ENCODE measurements around the gene CSF1R. TPM values are rescaled to one million over a fixed set of nuclear protein-coding genes. Genes with fewer than 3 reads are reported as not detected.
A peak's percentile ranks its signal among the peaks of the same experiment; 100 is the strongest.

Gene CSF1R
- total RNA-seq, 1 experiment from 2014 or later: 5.8 TPM

DNA sequence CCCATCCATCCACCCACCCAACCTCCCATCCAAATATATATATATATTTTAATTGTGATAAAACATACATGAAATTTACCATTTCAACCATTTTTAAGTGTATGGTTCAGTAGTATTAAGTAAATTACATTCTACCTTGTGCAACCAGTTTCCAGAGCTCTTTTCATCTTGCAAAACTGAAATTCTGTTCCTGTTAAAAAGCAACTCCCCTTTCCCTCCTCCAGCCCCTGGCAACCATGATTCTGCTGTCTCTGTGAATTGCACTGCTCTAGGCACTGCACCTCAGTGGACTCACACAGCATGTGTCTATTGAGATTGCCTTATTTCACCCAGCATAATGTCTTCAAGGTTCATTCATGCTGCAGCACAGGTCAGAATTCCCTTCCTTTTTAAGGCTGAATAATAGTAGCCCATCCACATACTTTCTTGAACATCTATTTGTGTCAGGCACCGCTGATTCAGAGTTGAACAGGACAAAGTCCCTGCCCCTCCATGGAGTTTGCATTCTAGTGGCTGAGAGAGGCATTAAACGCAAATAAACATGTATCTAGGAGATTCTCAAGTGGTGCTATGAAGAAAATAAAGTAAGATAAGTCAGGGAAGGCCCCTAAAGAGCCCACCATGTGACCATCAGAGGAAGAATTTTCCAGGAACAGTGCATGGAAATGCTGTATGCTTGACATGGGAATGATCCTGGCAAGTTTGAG lies 24.0 kb downstream of the CSF1R start:
- Mint-ChIP-seq H3K27ac (ENCODE audit: unreplicated experiment) (no peak overlapping the region), H3K4me3 (ENCODE audit: unreplicated experiment) (no peak overlapping the region), H3K27me3 (ENCODE audit: insufficient read depth, unreplicated experiment) (no peaks in the 10 kb centered on the region), H3K9me3 (ENCODE audit: unreplicated experiment) (no peaks in the 10 kb centered on the region), H3K36me3 (ENCODE audit: insufficient read depth, unreplicated experiment) (peaks cover 12% of the 10 kb centered on the region), H3K4me1 (ENCODE audit: low read depth, unreplicated experiment) (peaks cover 6% of the 10 kb centered on the region)
- intact Hi-C loops (cut with micrococcal nuclease; ENCODE audit: unreplicated experiment): no loop called here
- TF ChIP-seq, protein P1, sequence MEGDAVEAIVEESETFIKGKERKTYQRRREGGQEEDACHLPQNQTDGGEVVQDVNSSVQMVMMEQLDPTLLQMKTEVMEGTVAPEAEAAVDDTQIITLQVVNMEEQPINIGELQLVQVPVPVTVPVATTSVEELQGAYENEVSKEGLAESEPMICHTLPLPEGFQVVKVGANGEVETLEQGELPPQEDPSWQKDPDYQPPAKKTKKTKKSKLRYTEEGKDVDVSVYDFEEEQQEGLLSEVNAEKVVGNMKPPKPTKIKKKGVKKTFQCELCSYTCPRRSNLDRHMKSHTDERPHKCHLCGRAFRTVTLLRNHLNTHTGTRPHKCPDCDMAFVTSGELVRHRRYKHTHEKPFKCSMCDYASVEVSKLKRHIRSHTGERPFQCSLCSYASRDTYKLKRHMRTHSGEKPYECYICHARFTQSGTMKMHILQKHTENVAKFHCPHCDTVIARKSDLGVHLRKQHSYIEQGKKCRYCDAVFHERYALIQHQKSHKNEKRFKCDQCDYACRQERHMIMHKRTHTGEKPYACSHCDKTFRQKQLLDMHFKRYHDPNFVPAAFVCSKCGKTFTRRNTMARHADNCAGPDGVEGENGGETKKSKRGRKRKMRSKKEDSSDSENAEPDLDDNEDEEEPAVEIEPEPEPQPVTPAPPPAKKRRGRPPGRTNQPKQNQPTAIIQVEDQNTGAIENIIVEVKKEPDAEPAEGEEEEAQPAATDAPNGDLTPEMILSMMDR (IDR thresholded peaks at IDR 0.05; ENCODE audit: insufficient read depth in 1 of 2, low read depth in 1 of 2, low read length in 1 of 2, severe bottlenecking in 1 of 2, unreplicated experiment in 1 of 2): no peak
- H3K36me3 ChIP-seq (ENCODE audit: control insufficient read depth, insufficient read depth, low read length): no peaks in the 10 kb centered on the region
- H3K4me3 ChIP-seq (ENCODE audit: low read depth, low read length): no peak overlapping the region
- peaks cover 6% of the 10 kb centered on the region; the same call in 1 of the 2 replicates for H3K4me1 ChIP-seq
- H3K9me3 ChIP-seq: no peaks in the 10 kb centered on the region
- no peaks in the 10 kb centered on the region for H3K27me3 ChIP-seq (replicated peaks; ENCODE audit: control insufficient read depth, insufficient read depth, low read length)
- no TSS peak for BruUV-seq (replicated peaks)
- ChIA-PET CTCF (interaction anchor here (0.9 kb wide), 1 partner anchor 229 kb away, joined by 3 read pairs; no protein-coding TSS in a partner anchor), POLR2A (no interaction called here)
- no peak for DNase-seq

DNA sequence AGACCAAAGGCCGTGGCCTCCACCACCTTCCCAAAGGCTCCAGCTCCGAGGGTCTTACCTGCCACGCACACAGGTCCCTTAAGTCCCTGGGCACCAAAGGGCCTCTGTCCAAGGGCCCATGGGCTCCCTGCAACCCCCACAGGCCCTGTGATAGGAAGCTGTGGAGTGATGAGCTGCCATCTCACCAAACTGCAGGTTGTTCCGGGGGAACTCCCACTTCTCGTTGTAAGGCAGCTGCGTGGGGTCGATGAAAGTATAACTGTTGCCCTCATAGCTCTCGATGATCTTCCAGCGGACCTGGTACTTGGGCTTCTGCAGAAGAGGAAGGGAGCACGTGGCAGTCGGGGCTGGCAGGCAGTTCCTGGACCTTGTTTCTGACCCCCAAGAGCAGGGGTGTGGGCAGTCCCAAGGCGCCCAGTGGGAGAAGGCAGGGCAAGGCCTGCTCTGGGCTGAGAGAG lies 24.8 kb downstream of the CSF1R start:
- H3K4me3 ChIP-seq (ENCODE audit: low read depth, low read length): no peak overlapping the region
- H3K27me3 ChIP-seq (replicated peaks; ENCODE audit: control insufficient read depth, insufficient read depth, low read length): no peaks in the 10 kb centered on the region
- TF ChIP-seq, protein P1 (IDR thresholded peaks at IDR 0.05; ENCODE audit: insufficient read depth in 1 of 2, low read depth in 1 of 2, low read length in 1 of 2, severe bottlenecking in 1 of 2, unreplicated experiment in 1 of 2): no peak
- intact Hi-C loops (cut with micrococcal nuclease; ENCODE audit: unreplicated experiment): no loop called here
- CTCF ChIA-PET: no interaction called here
- H3K36me3 Mint-ChIP-seq (ENCODE audit: insufficient read depth, unreplicated experiment): peaks cover 17% of the 10 kb centered on the region
- H3K4me3 Mint-ChIP-seq (ENCODE audit: unreplicated experiment): no peak overlapping the region
- POLR2A ChIA-PET: no interaction called here
- H3K9me3 ChIP-seq: no peaks in the 10 kb centered on the region
- DNase-seq: no peak
- peaks cover 6% of the 10 kb centered on the region; the same call in 1 of the 2 replicates for H3K4me1 ChIP-seq
- no peak overlapping the region for H3K27ac Mint-ChIP-seq (ENCODE audit: unreplicated experiment)
- peaks cover 6% of the 10 kb centered on the region for H3K4me1 Mint-ChIP-seq (ENCODE audit: low read depth, unreplicated experiment)
- H3K27me3 Mint-ChIP-seq (ENCODE audit: insufficient read depth, unreplicated experiment): no peaks in the 10 kb centered on the region
- H3K9me3 Mint-ChIP-seq (ENCODE audit: unreplicated experiment): no peaks in the 10 kb centered on the region
- no TSS peak for BruUV-seq (replicated peaks)
- no peaks in the 10 kb centered on the region for H3K36me3 ChIP-seq (ENCODE audit: control insufficient read depth, insufficient read depth, low read length)

DNA sequence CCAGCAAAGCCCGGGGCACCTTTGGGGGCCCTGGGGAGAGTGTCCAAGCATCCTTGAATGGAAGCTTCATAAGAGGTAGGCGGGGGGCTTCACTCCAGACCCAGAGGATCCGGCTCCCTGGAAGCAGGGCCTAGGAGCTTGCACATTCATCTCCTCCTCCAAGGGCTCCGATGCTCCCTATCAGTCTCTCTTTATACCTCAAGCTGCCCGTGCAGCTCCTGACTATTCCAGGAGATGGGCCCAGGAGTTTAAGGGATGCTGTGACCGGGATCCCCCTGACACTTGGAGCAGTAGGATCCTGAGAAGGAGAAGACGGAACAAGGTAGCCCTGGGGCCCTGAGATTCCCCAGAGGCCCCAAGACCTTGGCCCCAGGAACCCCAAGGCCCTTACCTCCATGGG lies 25.9 kb downstream of the CSF1R start:
- CTCF ChIA-PET: no interaction called here
- Mint-ChIP-seq H3K9me3 (ENCODE audit: unreplicated experiment) (no peaks in the 10 kb centered on the region), H3K27ac (ENCODE audit: unreplicated experiment) (peak overlapping the region; percentile 26), H3K27me3 (ENCODE audit: insufficient read depth, unreplicated experiment) (no peaks in the 10 kb centered on the region), H3K36me3 (ENCODE audit: insufficient read depth, unreplicated experiment) (peaks cover 20% of the 10 kb centered on the region), H3K4me3 (ENCODE audit: unreplicated experiment) (no peak overlapping the region), H3K4me1 (ENCODE audit: low read depth, unreplicated experiment) (peaks cover 6% of the 10 kb centered on the region)
- H3K4me3 ChIP-seq (ENCODE audit: low read depth, low read length): no peak overlapping the region
- POLR2A ChIA-PET: no interaction called here
- intact Hi-C loops (cut with micrococcal nuclease; ENCODE audit: unreplicated experiment): no loop called here
- TF ChIP-seq, protein P1 (IDR thresholded peaks at IDR 0.05; ENCODE audit: insufficient read depth in 1 of 2, low read depth in 1 of 2, low read length in 1 of 2, severe bottlenecking in 1 of 2, unreplicated experiment in 1 of 2): no peak
- H3K27me3 ChIP-seq (replicated peaks; ENCODE audit: control insufficient read depth, insufficient read depth, low read length): no peaks in the 10 kb centered on the region
- H3K9me3 ChIP-seq: no peaks in the 10 kb centered on the region
- no TSS peak for BruUV-seq (replicated peaks)
- H3K4me1 ChIP-seq: peaks cover 6% of the 10 kb centered on the region; the same call in 1 of the 2 replicates
- H3K36me3 ChIP-seq (ENCODE audit: control insufficient read depth, insufficient read depth, low read length): no peaks in the 10 kb centered on the region; the same call in 1 of the 2 replicates
- DNase-seq: no peak
